Measurements from ENCODE around the gene GSKIP. TPM values are rescaled to one million over a fixed set of nuclear protein-coding genes. Genes with fewer than 3 reads are reported as not detected.

The GSKIP gene
- total and polyA plus RNA-seq, 2 experiments from 2014 or later, result 34.0 to 46.6 TPM

GRCh38 chr14:96364962-96365361 lies 1.6 kb downstream of the GSKIP start:
- Histone ChIP-seq H4K20me1 (ENCODE audit: insufficient read depth, poor library complexity, severe bottlenecking) (peaks cover 7% of the 10 kb centered on the region), H3K36me3 (replicated peaks; ENCODE audit: insufficient read depth, low read depth) (no peaks in the 10 kb centered on the region), H3K4me1 (ENCODE audit: insufficient read depth) (peaks cover 12% of the 10 kb centered on the region), H3K27me3 (no peaks in the 10 kb centered on the region), H3K27ac (peak overlapping the region; percentile 91), H3K9me2 (replicated peaks; ENCODE audit: insufficient read depth) (no peaks in the 10 kb centered on the region), H3K79me2 (peaks cover 87% of the 10 kb centered on the region), H2AFZ (no peak overlapping the region), H3K9me3 (ENCODE audit: low read depth) (no peaks in the 10 kb centered on the region), H3K4me3 (no peak overlapping the region), H3K4me2 (peak overlapping the region; percentile 94)
- DNase-seq (ENCODE audit: low spot score), result peak; percentile 7
- TF ChIP-seq EZH2phosphoT487 (IDR thresholded peaks at IDR 0.05; ENCODE audit: low read depth, severe bottlenecking, unreplicated experiment) (no peak), CTCF (IDR thresholded peaks at IDR 0.05; ENCODE audit: poor library complexity) (no peak), EZH2 (IDR thresholded peaks at IDR 0.05; ENCODE audit: borderline replicate concordance) (no peak)
- 62% methylated on average over 1 of the region's 1 CpG for WGBS (ENCODE audit: low lambda C conversion rate, missing lambda C conversion rate)

DNA sequence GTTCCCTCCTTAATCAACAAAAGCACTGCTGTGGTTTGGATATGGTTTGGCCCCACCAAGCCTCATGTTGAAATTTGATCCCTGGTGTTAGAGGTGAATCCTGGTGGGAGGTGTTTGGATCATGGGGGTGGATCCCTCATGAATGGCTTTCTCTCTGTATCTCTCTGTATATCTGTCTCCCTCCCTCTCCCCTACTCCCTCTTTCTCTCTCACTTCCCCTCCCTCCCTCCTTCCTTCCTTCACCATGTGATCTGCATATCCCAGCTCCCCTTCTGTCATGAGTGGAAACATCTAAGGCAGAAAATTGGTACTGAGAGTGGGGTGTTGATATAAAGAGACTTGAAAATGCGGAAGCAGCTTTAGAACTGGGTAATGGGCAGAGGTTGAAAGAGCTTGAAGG lies 5.2 kb downstream of the GSKIP start:
- WGBS (ENCODE audit: low lambda C conversion rate, missing lambda C conversion rate), result 94% methylated on average over 1 of the region's 1 CpG

DNA sequence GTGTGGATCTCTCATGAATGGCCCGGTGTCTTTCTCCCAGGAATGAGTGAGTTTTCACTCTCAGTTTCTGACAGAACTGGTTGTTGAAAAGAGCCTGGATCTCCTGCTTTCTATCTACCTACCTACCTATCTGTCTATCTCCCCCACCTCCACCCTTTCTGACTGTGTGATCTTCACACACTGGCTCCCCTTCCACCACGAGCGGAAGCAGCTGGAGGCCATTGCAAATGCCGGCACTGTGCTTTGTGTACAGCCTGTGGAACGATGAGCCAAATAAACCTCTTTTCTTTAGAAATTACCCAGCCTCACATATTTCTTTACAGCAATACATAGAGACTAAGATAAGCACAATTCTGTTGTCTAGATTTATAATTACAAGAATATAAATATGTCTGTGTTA lies 7.2 kb downstream of the GSKIP start:
- H3K4me1 ChIP-seq (ENCODE audit: insufficient read depth), result no peaks in the 10 kb centered on the region
- no peak overlapping the region for H3K4me2 ChIP-seq
- peaks cover 11% of the 10 kb centered on the region for H4K20me1 ChIP-seq (ENCODE audit: insufficient read depth, poor library complexity, severe bottlenecking)
- TF ChIP-seq CTCF (IDR thresholded peaks at IDR 0.05; ENCODE audit: poor library complexity) (no peak), EZH2phosphoT487 (IDR thresholded peaks at IDR 0.05; ENCODE audit: low read depth, severe bottlenecking, unreplicated experiment) (no peak), EZH2 (IDR thresholded peaks at IDR 0.05; ENCODE audit: borderline replicate concordance) (no peak)
- no peaks in the 10 kb centered on the region for H3K36me3 ChIP-seq (replicated peaks; ENCODE audit: insufficient read depth, low read depth)
- no peak overlapping the region for H3K27ac ChIP-seq
- no peaks in the 10 kb centered on the region for H3K9me2 ChIP-seq (replicated peaks; ENCODE audit: insufficient read depth)
- peaks cover 91% of the 10 kb centered on the region for H3K79me2 ChIP-seq
- no peak overlapping the region for H2AFZ ChIP-seq
- H3K4me3 ChIP-seq, result no peak overlapping the region
- 92% methylated on average over 5 of the region's 5 CpGs for WGBS (ENCODE audit: low lambda C conversion rate, missing lambda C conversion rate)
- no peaks in the 10 kb centered on the region for H3K27me3 ChIP-seq
- no peaks in the 10 kb centered on the region for H3K9me3 ChIP-seq (ENCODE audit: low read depth)
- DNase-seq (ENCODE audit: low spot score), result no peak

More for the DNA sequence above, 5.2 kb downstream of the GSKIP start:
- Histone ChIP-seq H3K79me2 (peaks cover 91% of the 10 kb centered on the region), H3K36me3 (replicated peaks; ENCODE audit: insufficient read depth, low read depth) (no peaks in the 10 kb centered on the region), H3K27me3 (no peaks in the 10 kb centered on the region), H3K4me3 (no peak overlapping the region), H3K27ac (no peak overlapping the region), H4K20me1 (ENCODE audit: insufficient read depth, poor library complexity, severe bottlenecking) (peaks cover 11% of the 10 kb centered on the region), H2AFZ (no peak overlapping the region), H3K4me2 (no peak overlapping the region), H3K9me2 (replicated peaks; ENCODE audit: insufficient read depth) (no peaks in the 10 kb centered on the region), H3K4me1 (ENCODE audit: insufficient read depth) (peaks cover 7% of the 10 kb centered on the region), H3K9me3 (ENCODE audit: low read depth) (no peaks in the 10 kb centered on the region)
- TF ChIP-seq EZH2 (IDR thresholded peaks at IDR 0.05; ENCODE audit: borderline replicate concordance) (no peak), EZH2phosphoT487 (IDR thresholded peaks at IDR 0.05; ENCODE audit: low read depth, severe bottlenecking, unreplicated experiment) (no peak), CTCF (IDR thresholded peaks at IDR 0.05; ENCODE audit: poor library complexity) (no peak)
- no peak for DNase-seq (ENCODE audit: low spot score)

GRCh38 chr14:96373538-96373937 lies 10.2 kb downstream of the GSKIP start:
- Histone ChIP-seq H3K9me3 (ENCODE audit: low read depth) (no peaks in the 10 kb centered on the region), H4K20me1 (ENCODE audit: insufficient read depth, poor library complexity, severe bottlenecking) (peaks cover 7% of the 10 kb centered on the region), H3K27ac (no peak overlapping the region), H3K4me3 (no peak overlapping the region), H3K79me2 (peaks cover 83% of the 10 kb centered on the region), H3K9me2 (replicated peaks; ENCODE audit: insufficient read depth) (no peaks in the 10 kb centered on the region), H3K36me3 (replicated peaks; ENCODE audit: insufficient read depth, low read depth) (no peaks in the 10 kb centered on the region), H2AFZ (no peak overlapping the region), H3K27me3 (no peaks in the 10 kb centered on the region), H3K4me1 (ENCODE audit: insufficient read depth) (no peaks in the 10 kb centered on the region), H3K4me2 (no peak overlapping the region)
- no peak for TF ChIP-seq EZH2 (IDR thresholded peaks at IDR 0.05; ENCODE audit: borderline replicate concordance)
- no peak for TF ChIP-seq EZH2phosphoT487 (IDR thresholded peaks at IDR 0.05; ENCODE audit: low read depth, severe bottlenecking, unreplicated experiment)
- no peak for TF ChIP-seq CTCF (IDR thresholded peaks at IDR 0.05; ENCODE audit: poor library complexity)
- 83% methylated on average over 3 of the region's 3 CpGs for WGBS (ENCODE audit: low lambda C conversion rate, missing lambda C conversion rate)
- DNase-seq (ENCODE audit: low spot score), result no peak
